ENCODE data around the gene APOC1. TPM values are rescaled to one million over a fixed set of nuclear protein-coding genes. Genes with fewer than 3 reads are reported as not detected.

The APOC1 gene
- total RNA-seq, 1 donor from 2014 or later: 816 TPM

DNA sequence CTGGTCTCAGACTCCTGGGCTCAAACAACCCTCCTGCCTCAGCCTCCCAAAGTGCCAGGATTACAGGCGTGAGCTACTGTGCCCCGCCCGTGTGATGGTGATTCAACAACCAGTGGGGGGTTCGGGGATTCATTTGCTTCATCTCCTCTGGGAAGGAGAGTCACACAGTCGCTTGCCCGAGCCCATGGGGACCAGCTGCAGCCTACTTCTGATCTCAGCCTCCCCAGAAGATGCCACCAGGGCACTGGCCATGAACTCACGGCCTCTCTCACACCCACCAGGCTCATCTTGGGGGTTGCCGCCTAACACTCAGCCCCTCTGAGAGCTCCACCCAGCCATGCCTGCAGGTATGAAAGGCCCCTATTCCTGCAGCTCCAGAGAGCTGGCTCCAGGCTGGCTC, 16.6 kb upstream of the APOC1 start:
- Histone ChIP-seq H3K4me1 (peaks cover 5% of the 10 kb centered on the region), H3K4me3 (no peak overlapping the region), H3K36me3 (peaks cover 89% of the 10 kb centered on the region), H3K27ac (no peak overlapping the region), H3K27me3 (ENCODE audit: low read depth) (no peaks in the 10 kb centered on the region), H3K9me3 (no peaks in the 10 kb centered on the region)
- intact Hi-C loops (cut with DNase I): no loop called here
- TF ChIP-seq, protein P1, sequence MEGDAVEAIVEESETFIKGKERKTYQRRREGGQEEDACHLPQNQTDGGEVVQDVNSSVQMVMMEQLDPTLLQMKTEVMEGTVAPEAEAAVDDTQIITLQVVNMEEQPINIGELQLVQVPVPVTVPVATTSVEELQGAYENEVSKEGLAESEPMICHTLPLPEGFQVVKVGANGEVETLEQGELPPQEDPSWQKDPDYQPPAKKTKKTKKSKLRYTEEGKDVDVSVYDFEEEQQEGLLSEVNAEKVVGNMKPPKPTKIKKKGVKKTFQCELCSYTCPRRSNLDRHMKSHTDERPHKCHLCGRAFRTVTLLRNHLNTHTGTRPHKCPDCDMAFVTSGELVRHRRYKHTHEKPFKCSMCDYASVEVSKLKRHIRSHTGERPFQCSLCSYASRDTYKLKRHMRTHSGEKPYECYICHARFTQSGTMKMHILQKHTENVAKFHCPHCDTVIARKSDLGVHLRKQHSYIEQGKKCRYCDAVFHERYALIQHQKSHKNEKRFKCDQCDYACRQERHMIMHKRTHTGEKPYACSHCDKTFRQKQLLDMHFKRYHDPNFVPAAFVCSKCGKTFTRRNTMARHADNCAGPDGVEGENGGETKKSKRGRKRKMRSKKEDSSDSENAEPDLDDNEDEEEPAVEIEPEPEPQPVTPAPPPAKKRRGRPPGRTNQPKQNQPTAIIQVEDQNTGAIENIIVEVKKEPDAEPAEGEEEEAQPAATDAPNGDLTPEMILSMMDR (IDR thresholded peaks at IDR 0.05): no peak
- ATAC-seq: no peak
- DNase-seq: no peak

DNA sequence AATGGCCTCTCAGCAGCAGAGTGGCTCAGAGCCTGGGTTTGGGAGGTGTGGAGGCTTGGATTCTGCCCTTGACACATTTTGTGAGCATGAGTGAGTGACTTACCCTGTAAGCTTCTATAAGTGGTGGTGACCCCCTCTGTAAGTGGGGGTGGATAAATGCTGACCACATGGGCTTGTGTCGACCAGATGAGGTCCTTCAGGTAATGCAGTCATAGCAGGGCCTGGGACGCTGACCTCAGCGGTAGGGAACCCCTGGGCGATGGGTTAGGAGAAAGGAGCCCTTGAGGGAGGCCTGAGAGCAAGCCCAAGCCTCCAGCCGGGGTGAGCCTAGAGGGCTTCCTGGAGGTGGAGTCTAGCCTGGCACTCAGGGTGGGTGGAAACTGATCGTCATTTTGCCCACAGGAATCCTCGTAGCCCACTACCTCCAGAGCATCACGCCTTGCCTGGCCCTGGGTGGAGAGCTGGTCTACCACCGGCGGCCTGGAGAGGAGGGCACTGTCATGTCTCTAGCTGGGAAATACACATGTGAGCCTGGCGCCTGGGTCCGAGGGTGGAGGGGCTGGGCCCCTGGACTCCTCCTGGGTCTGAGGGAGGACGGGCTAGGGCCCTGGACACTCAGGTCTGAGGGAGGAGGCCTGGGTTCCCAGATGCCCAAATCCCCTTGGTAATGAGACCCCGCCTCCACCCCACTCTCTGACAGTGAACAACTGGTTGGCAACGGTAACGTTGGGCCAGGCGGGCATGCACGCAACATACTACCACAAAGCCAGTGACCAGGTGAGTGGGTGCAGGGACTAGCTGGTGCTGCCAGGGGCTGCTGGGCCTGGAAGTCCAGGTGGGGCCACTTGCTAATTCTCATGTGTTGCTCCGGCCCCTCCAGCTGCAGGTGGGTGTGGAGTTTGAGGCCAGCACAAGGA, 13.8 kb upstream of the APOC1 start:
- H3K27ac ChIP-seq: no peak overlapping the region
- DNase-seq: no peak
- no peak for ATAC-seq
- peaks cover 9% of the 10 kb centered on the region for H3K27me3 ChIP-seq (ENCODE audit: low read depth)
- peaks cover 65% of the 10 kb centered on the region for H3K36me3 ChIP-seq
- peaks cover 5% of the 10 kb centered on the region for H3K4me1 ChIP-seq
- H3K4me3 ChIP-seq: no peak overlapping the region
- TF ChIP-seq, protein P1 (IDR thresholded peaks at IDR 0.05): no peak
- intact Hi-C loops (cut with DNase I): no loop called here
- no peaks in the 10 kb centered on the region for H3K9me3 ChIP-seq

DNA sequence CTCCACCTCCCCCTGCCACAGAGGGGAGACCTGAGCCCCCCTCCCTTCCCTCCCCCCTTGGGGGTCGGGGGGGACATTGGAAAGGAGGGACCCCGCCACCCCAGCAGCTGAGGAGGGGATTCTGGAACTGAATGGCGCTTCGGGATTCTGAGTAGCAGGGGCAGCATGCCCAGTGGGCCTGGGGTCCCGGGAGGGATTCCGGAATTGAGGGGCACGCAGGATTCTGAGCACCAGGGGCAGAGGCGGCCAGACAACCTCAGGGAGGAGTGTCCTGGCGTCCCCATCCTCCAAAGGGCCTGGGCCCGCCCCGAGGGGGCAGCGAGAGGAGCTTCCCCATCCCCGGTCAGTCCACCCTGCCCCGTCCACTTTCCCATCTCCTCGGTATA, 11.2 kb upstream of the APOC1 start:
- H3K4me1 ChIP-seq: peaks cover 5% of the 10 kb centered on the region
- H3K4me3 ChIP-seq: no peak overlapping the region
- ATAC-seq (no peak), DNase-seq (no peak)
- H3K9me3 ChIP-seq: no peaks in the 10 kb centered on the region
- no peak overlapping the region for H3K27ac ChIP-seq
- TF ChIP-seq, protein P1 (IDR thresholded peaks at IDR 0.05): no peak
- peaks cover 40% of the 10 kb centered on the region for H3K36me3 ChIP-seq
- intact Hi-C loops (cut with DNase I): no loop called here
- H3K27me3 ChIP-seq (ENCODE audit: low read depth): peaks cover 19% of the 10 kb centered on the region

DNA sequence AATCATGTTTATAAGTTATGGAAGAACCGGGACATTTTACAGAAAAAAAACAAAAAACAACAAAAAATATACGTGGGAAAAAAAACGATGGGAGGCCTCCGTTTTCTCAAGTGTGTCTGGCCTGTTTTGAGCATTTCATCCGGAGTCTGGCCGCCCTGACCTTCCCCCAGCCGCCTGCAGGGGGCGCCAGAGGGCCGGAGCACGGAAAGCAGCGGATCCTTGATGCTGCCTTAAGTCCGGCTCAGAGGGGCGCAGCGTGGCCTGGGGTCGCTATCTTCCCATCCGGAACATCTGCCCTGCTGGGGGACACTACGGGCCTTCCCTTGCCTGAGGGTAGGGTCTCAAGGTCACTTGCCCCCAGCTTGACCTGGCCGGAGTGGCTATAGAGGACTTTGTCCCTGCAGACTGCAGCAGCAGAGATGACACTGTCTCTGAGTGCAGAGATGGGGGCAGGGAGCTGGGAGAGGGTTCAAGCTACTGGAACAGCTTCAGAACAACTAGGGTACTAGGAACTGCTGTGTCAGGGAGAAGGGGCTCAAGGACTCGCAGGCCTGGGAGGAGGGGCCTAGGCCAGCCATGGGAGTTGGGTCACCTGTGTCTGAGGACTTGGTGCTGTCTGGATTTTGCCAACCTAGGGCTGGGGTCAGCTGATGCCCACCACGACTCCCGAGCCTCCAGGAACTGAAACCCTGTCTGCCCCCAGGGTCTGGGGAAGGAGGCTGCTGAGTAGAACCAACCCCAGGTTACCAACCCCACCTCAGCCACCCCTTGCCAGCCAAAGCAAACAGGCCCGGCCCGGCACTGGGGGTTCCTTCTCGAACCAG, 10.6 kb upstream of the APOC1 start:
- Histone ChIP-seq H3K36me3 (peaks cover 35% of the 10 kb centered on the region), H3K27me3 (ENCODE audit: low read depth) (peaks cover 19% of the 10 kb centered on the region), H3K4me1 (peaks cover 5% of the 10 kb centered on the region), H3K27ac (no peak overlapping the region), H3K4me3 (no peak overlapping the region), H3K9me3 (no peaks in the 10 kb centered on the region)
- DNase-seq (peak; percentile 79), ATAC-seq (peak; percentile 73 to 75)
- intact Hi-C loops (cut with DNase I): no loop called here
- TF ChIP-seq, protein P1 (IDR thresholded peaks at IDR 0.05): peak; percentile 99

DNA sequence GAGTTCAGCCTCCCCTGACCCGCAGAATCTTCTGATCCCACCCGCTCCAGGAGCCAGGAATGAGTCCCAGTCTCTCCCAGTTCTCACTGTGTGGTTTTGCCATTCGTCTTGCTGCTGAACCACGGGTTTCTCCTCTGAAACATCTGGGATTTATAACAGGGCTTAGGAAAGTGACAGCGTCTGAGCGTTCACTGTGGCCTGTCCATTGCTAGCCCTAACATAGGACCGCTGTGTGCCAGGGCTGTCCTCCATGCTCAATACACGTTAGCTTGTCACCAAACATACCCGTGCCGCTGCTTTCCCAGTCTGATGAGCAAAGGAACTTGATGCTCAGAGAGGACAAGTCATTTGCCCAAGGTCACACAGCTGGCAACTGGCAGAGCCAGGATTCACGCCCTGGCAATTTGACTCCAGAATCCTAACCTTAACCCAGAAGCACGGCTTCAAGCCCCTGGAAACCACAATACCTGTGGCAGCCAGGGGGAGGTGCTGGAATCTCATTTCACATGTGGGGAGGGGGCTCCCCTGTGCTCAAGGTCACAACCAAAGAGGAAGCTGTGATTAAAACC, 9.9 kb upstream of the APOC1 start:
- ATAC-seq (no peak), DNase-seq (no peak)
- TF ChIP-seq, protein P1 (IDR thresholded peaks at IDR 0.05): no peak
- Histone ChIP-seq H3K4me1 (peaks cover 5% of the 10 kb centered on the region), H3K36me3 (peaks cover 35% of the 10 kb centered on the region), H3K4me3 (no peak overlapping the region), H3K9me3 (no peaks in the 10 kb centered on the region), H3K27ac (no peak overlapping the region), H3K27me3 (ENCODE audit: low read depth) (peaks cover 19% of the 10 kb centered on the region)
- intact Hi-C loops (cut with DNase I): no loop called here
